OCI-LY1 (cell line): ENCODE data around the gene SMIM32.

Experiments
- CTCF ChIP-seq: fragments of 200-600 bp; sonication (generic), shearing (Covaris generic); IDR thresholded peaks from 2 replicates; pipeline ENCODE4 v1.5.1; 2017; ENCODE audit warnings: mild to moderate bottlenecking, antibody characterized with exemption, low read length, moderate library complexity, mixed read lengths
- EZH2 ChIP-seq: fragments of 200-600 bp; sonication (generic), shearing (Covaris generic); IDR thresholded peaks from 2 replicates; pipeline ENCODE4 v1.8.0; 2017; ENCODE audit warnings: borderline replicate concordance, mixed run types, mild to moderate bottlenecking, antibody characterized with exemption, low read length, moderate library complexity, mixed read lengths

- TF ChIP-seq EZH2, result no peak
- no peak for TF ChIP-seq CTCF
These were observed 6.2 kb downstream of the SMIM32 start for GRCh38 chr5:136186796-136187195.
